ENCODE results near the gene NCKAP5L. TPM values are rescaled to one million over a fixed set of nuclear protein-coding genes. Genes with fewer than 3 reads are reported as not detected.

Gene NCKAP5L
- total RNA-seq, 1 donor from 2014 or later, result 34.5 TPM

- Mint-ChIP-seq H3K36me3 (ENCODE audit: insufficient read depth) (peaks cover 19% of the 10 kb centered on the region), H3K27me3 (no peaks in the 10 kb centered on the region), H3K9me3 (ENCODE audit: low read depth) (no peaks in the 10 kb centered on the region), H3K27ac (peak overlapping the region; percentile 69), H3K4me3 (ENCODE audit: low read depth) (no peak overlapping the region), H3K4me1 (ENCODE audit: low read depth) (peaks cover 27% of the 10 kb centered on the region)
- DNase-seq (ENCODE audit: low spot score, unreplicated experiment), result no peak
- TF ChIP-seq, protein P1, sequence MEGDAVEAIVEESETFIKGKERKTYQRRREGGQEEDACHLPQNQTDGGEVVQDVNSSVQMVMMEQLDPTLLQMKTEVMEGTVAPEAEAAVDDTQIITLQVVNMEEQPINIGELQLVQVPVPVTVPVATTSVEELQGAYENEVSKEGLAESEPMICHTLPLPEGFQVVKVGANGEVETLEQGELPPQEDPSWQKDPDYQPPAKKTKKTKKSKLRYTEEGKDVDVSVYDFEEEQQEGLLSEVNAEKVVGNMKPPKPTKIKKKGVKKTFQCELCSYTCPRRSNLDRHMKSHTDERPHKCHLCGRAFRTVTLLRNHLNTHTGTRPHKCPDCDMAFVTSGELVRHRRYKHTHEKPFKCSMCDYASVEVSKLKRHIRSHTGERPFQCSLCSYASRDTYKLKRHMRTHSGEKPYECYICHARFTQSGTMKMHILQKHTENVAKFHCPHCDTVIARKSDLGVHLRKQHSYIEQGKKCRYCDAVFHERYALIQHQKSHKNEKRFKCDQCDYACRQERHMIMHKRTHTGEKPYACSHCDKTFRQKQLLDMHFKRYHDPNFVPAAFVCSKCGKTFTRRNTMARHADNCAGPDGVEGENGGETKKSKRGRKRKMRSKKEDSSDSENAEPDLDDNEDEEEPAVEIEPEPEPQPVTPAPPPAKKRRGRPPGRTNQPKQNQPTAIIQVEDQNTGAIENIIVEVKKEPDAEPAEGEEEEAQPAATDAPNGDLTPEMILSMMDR (IDR thresholded peaks at IDR 0.05; ENCODE audit: unreplicated experiment), result no peak
Observed at GRCh38 chr12:49750027-49750995, 77.9 kb downstream of the NCKAP5L start.

DNA sequence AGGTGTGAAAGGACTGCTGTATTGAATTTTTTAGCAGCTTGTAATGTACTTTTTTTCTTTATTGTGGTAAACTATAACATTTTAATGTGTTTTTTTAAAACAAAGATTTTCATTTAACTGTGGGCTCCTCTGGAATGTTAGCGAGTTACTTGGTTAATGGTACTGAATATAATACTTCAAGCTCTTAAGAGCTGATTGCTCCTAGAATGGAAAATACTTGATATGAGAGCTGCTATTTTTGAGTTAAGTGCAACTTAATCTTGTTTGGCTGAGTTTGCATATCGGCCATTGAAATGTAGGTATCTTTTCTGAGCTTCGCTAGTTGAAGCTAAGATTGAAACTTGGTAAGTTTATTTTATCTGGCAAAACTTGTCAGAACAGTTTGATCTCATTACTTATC is 79.4 kb downstream of the NCKAP5L start:
- H3K4me3 Mint-ChIP-seq (ENCODE audit: low read depth), result no peak overlapping the region
- H3K9me3 Mint-ChIP-seq (ENCODE audit: low read depth), result no peaks in the 10 kb centered on the region
- no peaks in the 10 kb centered on the region for H3K27me3 Mint-ChIP-seq
- H3K36me3 Mint-ChIP-seq (ENCODE audit: insufficient read depth), result peaks cover 11% of the 10 kb centered on the region
- peaks cover 39% of the 10 kb centered on the region for H3K4me1 Mint-ChIP-seq (ENCODE audit: low read depth)
- H3K27ac Mint-ChIP-seq, result peak overlapping the region; percentile 29
- TF ChIP-seq, protein P1 (IDR thresholded peaks at IDR 0.05; ENCODE audit: unreplicated experiment), result no peak
- DNase-seq (ENCODE audit: low spot score, unreplicated experiment), result no peak

DNA sequence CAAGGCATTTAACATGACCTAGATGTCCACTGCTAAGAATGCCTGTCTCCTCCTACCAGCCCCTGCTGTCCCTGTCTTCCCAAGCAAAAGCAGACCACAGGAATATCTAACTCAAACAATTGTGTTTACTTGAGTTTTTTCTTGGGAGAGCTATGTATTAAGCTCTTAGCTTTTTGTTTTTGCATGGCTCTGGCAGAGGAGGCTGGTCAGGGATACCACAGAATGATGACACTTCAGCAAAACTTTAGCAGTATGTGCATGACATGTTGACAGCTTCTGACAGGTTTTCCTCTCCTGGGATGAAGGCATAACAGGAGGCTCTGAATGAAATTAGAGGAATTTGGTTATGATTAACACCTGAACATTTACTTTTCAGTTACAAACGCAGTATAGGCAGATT is 79.9 kb downstream of the NCKAP5L start:
- DNase-seq (ENCODE audit: low spot score, unreplicated experiment), result no peak
- peaks cover 44% of the 10 kb centered on the region for H3K4me1 Mint-ChIP-seq (ENCODE audit: low read depth)
- H3K36me3 Mint-ChIP-seq (ENCODE audit: insufficient read depth), result peaks cover 7% of the 10 kb centered on the region
- no peaks in the 10 kb centered on the region for H3K9me3 Mint-ChIP-seq (ENCODE audit: low read depth)
- H3K27ac Mint-ChIP-seq, result no peak overlapping the region
- H3K27me3 Mint-ChIP-seq, result no peaks in the 10 kb centered on the region
- TF ChIP-seq, protein P1 (IDR thresholded peaks at IDR 0.05; ENCODE audit: unreplicated experiment), result no peak
- H3K4me3 Mint-ChIP-seq (ENCODE audit: low read depth), result no peak overlapping the region

DNA sequence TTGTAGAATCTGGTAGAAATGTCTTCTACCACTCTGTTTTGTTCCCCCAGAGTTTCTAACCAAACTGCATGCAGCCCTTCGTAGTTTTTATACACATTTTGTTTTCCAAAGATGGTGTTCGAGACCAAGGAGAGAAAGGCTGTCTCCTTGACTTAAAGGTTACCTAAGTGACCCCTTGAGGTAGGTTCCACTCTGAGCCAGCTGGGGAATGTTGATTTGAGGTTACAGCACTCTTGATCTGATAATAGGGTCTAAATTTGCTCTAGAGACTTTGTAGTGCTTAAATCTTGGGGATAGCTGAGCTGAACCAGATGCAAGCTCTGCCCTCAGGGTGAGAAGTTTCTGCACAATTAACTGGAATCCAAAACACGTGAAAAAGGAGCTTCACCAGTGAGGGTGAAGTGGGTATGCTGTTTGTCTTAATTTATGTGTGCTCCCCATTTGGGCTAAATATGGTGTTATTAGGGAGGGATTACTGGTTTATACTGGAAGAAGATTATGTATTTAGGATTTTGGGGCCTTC is 83.8 kb downstream of the NCKAP5L start:
- TF ChIP-seq, protein P1 (IDR thresholded peaks at IDR 0.05; ENCODE audit: unreplicated experiment), result no peak
- no peak for DNase-seq (ENCODE audit: low spot score, unreplicated experiment)
- no peaks in the 10 kb centered on the region for H3K9me3 Mint-ChIP-seq (ENCODE audit: low read depth)
- peaks cover 3% of the 10 kb centered on the region for H3K36me3 Mint-ChIP-seq (ENCODE audit: insufficient read depth)
- H3K27ac Mint-ChIP-seq, result peak overlapping the region; percentile 37
- H3K4me3 Mint-ChIP-seq (ENCODE audit: low read depth), result peak overlapping the region; percentile 63
- H3K27me3 Mint-ChIP-seq, result no peaks in the 10 kb centered on the region
- H3K4me1 Mint-ChIP-seq (ENCODE audit: low read depth), result peaks cover 51% of the 10 kb centered on the region

GRCh38 chr12:49741882-49742620 is 86.2 kb downstream of the NCKAP5L start:
- TF ChIP-seq, protein P1 (IDR thresholded peaks at IDR 0.05; ENCODE audit: unreplicated experiment), result no peak
- H3K27ac Mint-ChIP-seq, result peak overlapping the region; percentile 99
- peak; percentile 68 for DNase-seq (ENCODE audit: low spot score, unreplicated experiment)
- peaks cover 3% of the 10 kb centered on the region for H3K27me3 Mint-ChIP-seq
- H3K4me1 Mint-ChIP-seq (ENCODE audit: low read depth), result peaks cover 41% of the 10 kb centered on the region
- peak overlapping the region; percentile 99 for H3K4me3 Mint-ChIP-seq (ENCODE audit: low read depth)
- no peaks in the 10 kb centered on the region for H3K9me3 Mint-ChIP-seq (ENCODE audit: low read depth)
- H3K36me3 Mint-ChIP-seq (ENCODE audit: insufficient read depth), result peaks cover 3% of the 10 kb centered on the region

All from progenitor cell of endocrine pancreas (in vitro differentiated cells).